Adrenal gland (tissue), 5 donors: ENCODE measurements around the gene SOAT2.

Source experiments
- POLR2A ChIP-seq, 2 donors: fragments of 450-650 bp; IDR thresholded peaks; one replicate each; pipeline ENCODE4 v1.6.1; 2017; ENCODE audit warnings: antibody characterized with exemption in 2 of 2, mild to moderate bottlenecking in 2 of 2, moderate library complexity in 1 of 2
- TF ChIP-seq, protein P1 (sequence below), 6 experiments: fragments of 450-650 bp in 4 of 6; fragments of 200-600 bp in 2 of 6; sonication (generic) in 1 of 6; IDR thresholded peaks; 1 replicate in 5 of 6; 2 replicates in 1 of 6; pipeline versions ENCODE4 v1.5.1 to v1.8.0; 2016 to 2021; ENCODE audit warnings: antibody characterized with exemption in 6 of 6, mild to moderate bottlenecking in 2 of 6, moderate library complexity in 1 of 6
- donor health status: DM: no; HTN: no; CAD: no.

GRCh38 chr12:53151039-53151438 is 47.8 kb downstream of the SOAT2 start:
- TF ChIP-seq, protein P1, sequence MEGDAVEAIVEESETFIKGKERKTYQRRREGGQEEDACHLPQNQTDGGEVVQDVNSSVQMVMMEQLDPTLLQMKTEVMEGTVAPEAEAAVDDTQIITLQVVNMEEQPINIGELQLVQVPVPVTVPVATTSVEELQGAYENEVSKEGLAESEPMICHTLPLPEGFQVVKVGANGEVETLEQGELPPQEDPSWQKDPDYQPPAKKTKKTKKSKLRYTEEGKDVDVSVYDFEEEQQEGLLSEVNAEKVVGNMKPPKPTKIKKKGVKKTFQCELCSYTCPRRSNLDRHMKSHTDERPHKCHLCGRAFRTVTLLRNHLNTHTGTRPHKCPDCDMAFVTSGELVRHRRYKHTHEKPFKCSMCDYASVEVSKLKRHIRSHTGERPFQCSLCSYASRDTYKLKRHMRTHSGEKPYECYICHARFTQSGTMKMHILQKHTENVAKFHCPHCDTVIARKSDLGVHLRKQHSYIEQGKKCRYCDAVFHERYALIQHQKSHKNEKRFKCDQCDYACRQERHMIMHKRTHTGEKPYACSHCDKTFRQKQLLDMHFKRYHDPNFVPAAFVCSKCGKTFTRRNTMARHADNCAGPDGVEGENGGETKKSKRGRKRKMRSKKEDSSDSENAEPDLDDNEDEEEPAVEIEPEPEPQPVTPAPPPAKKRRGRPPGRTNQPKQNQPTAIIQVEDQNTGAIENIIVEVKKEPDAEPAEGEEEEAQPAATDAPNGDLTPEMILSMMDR (IDR thresholded peaks at IDR 0.05), result no peak
- no peak for TF ChIP-seq POLR2A (IDR thresholded peaks at IDR 0.05)
